ENCODE results near the gene SPG7. TPM values are rescaled to one million over a fixed set of nuclear protein-coding genes. Genes with fewer than 3 reads are reported as not detected.

Gene SPG7
- total and polyA plus RNA-seq, 3 experiments from 2014 or later, result 48.2 to 79.5 (median 77.4) TPM

DNA sequence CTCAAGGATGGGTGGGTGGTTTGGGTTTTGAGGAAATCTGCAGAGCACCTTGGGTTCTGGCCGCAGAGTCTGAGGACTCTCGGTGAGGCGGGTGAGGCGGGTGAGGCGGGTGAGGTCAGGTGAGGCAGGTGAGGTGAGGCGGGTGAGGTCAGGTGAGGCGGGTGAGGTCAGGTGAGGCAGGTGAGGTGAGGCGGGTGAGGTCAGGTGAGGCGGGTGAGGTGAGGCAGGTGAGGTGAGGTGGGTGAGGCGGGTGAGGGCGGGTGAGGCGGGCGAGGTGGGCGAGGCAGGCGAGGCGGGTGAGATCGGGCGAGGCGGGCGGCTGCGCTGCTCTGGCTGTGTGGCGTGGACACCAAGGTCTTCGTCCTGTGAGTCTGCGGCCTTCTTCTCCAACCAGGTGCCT is 28.2 kb downstream of the SPG7 start:
- H3K9me3 ChIP-seq (ENCODE audit: low read length), result no peaks in the 10 kb centered on the region
- H3K4me3 ChIP-seq (ENCODE audit: low read length), result no peak overlapping the region
- H3K27me3 ChIP-seq (ENCODE audit: insufficient read depth, low read length, poor library complexity, severe bottlenecking), result no peaks in the 10 kb centered on the region
- ChIA-PET POLR2A (no interaction called here), CTCF (interaction anchor here (0.5 kb wide), 1 partner anchor 404 kb away, joined by 4 read pairs; no protein-coding TSS in a partner anchor)
- peaks cover 25% of the 10 kb centered on the region for H3K36me3 ChIP-seq (ENCODE audit: insufficient read depth, low read length)
- Mint-ChIP-seq H3K27ac (no peak overlapping the region), H3K4me1 (peaks cover 14 to 19% (median 17%) of the 10 kb centered on the region in 3 donors), H3K27me3 (no peaks in the 10 kb centered on the region), H3K36me3 (peaks cover 0 to 75% (median 11%) of the 10 kb centered on the region in 3 donors), H3K4me3 (no peak overlapping the region), H3K9me3 (no peaks in the 10 kb centered on the region)
- no peak for DNase-seq
- peaks cover 22% of the 10 kb centered on the region for H3K4me1 ChIP-seq (ENCODE audit: insufficient read depth, low read length)
- H3K27ac ChIP-seq (ENCODE audit: low read depth, low read length), result no peak overlapping the region

DNA sequence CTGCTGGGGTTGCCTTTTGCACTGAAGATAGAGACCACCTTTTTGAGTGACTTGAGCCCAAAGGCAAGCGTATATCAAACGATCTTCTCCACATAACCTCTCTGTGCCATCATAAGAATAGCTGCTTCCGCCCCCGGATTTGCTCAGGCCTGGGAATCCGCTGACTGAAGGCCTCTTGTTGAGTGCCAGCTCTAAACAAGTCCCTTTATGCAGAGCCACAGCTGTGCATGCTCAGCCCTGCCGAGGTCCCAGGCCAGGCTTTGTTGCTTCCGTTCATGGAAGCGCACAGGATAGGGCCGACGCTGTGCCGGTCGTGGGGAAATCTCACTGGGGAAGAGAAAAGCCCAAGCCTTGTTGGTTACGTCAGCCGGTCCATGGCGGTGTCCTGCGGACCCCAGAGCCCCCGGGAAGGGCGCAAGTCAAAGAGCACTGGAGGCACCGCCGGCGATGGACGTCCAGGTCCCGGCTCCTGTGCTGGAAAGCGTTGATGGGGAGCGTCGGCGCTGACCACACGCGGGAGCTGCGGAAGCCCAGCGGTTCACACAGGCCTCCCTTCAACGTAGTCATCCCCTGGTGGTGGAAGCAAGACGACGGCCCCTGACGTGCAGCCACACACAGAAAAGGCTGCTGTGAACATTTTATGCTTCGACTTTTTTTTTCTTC is 28.8 kb downstream of the SPG7 start:
- ChIA-PET POLR2A (no interaction called here), CTCF (no interaction called here)
- Mint-ChIP-seq H3K27me3 (no peaks in the 10 kb centered on the region), H3K9me3 (no peaks in the 10 kb centered on the region), H3K4me3 (no peak overlapping the region), H3K36me3 (peaks cover 0 to 71% (median 11%) of the 10 kb centered on the region in 3 donors), H3K4me1 (peaks cover 14 to 19% (median 17%) of the 10 kb centered on the region in 3 donors), H3K27ac (peak overlapping the region in 1 of 8 donors; percentile 83)
- Histone ChIP-seq H3K4me3 (ENCODE audit: low read length) (no peak overlapping the region), H3K9me3 (ENCODE audit: low read length) (no peaks in the 10 kb centered on the region), H3K4me1 (ENCODE audit: insufficient read depth, low read length) (peaks cover 22% of the 10 kb centered on the region), H3K27ac (ENCODE audit: low read depth, low read length) (no peak overlapping the region), H3K36me3 (ENCODE audit: insufficient read depth, low read length) (peaks cover 21% of the 10 kb centered on the region), H3K27me3 (ENCODE audit: insufficient read depth, low read length, poor library complexity, severe bottlenecking) (no peaks in the 10 kb centered on the region)
- DNase-seq, result no peak

DNA sequence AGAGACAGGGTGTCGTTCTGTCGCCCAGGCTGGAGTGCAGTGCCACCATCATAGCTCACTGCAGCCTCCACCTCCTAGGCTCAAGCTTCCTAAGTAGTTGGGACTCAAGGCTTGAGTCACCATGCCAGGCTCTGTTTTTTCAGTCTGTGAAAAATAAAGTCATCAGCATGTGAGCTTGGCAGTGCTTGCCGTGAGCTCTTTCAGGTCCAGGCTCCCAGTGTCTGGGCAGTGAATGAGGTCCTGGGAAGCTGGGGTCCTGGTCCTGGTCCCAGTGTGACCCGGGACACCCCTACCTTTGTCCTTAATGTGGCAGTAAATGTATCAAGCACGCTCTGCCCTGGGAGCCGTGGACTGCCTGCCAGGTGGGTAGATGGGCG is 29.3 kb downstream of the SPG7 start:
- H3K36me3 Mint-ChIP-seq, result peaks cover 0 to 71% (median 11%) of the 10 kb centered on the region in 3 donors
- H3K9me3 Mint-ChIP-seq, result no peaks in the 10 kb centered on the region
- DNase-seq, result no peak
- no peak overlapping the region for H3K27ac ChIP-seq (ENCODE audit: low read depth, low read length)
- H3K36me3 ChIP-seq (ENCODE audit: insufficient read depth, low read length), result peaks cover 16% of the 10 kb centered on the region
- no peaks in the 10 kb centered on the region for H3K27me3 ChIP-seq (ENCODE audit: insufficient read depth, low read length, poor library complexity, severe bottlenecking)
- no peak overlapping the region for H3K4me3 ChIP-seq (ENCODE audit: low read length)
- peaks cover 22% of the 10 kb centered on the region for H3K4me1 ChIP-seq (ENCODE audit: insufficient read depth, low read length)
- POLR2A ChIA-PET, result no interaction called here
- peak overlapping the region in 1 of 8 donors; percentile 73 for H3K27ac Mint-ChIP-seq
- no peaks in the 10 kb centered on the region for H3K9me3 ChIP-seq (ENCODE audit: low read length)
- H3K27me3 Mint-ChIP-seq, result no peaks in the 10 kb centered on the region
- CTCF ChIA-PET, result no interaction called here
- H3K4me3 Mint-ChIP-seq, result no peak overlapping the region
- H3K4me1 Mint-ChIP-seq, result peaks cover 14 to 19% (median 17%) of the 10 kb centered on the region in 3 donors

DNA sequence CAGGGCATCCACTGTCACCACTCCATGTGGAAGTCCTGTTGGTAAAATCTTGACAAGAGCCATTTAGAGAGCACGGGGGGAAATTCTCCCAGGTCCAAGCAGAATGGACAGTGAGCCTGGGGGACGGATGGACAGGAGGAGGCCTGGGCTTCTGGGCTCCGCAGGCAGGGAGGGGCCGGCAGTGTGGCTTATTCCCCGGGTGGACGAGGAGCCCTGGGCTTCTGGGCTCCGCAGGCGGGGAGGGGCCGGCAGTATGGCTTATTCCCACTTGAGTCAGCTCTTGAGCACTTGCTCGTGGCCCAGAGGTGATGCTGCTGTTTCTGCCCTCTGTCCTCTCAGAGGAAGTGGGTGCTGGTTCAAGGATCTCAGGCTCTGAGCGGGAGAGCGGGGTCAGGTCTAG is 30.1 kb downstream of the SPG7 start:
- Histone ChIP-seq H3K4me1 (ENCODE audit: insufficient read depth, low read length) (peaks cover 22% of the 10 kb centered on the region), H3K4me3 (ENCODE audit: low read length) (no peak overlapping the region), H3K27me3 (ENCODE audit: insufficient read depth, low read length, poor library complexity, severe bottlenecking) (no peaks in the 10 kb centered on the region), H3K36me3 (ENCODE audit: insufficient read depth, low read length) (peaks cover 16% of the 10 kb centered on the region), H3K27ac (ENCODE audit: low read depth, low read length) (no peak overlapping the region), H3K9me3 (ENCODE audit: low read length) (no peaks in the 10 kb centered on the region)
- CTCF ChIA-PET, result interaction anchor here (0.9 kb wide), 1 partner anchor 10 kb away, joined by 3 read pairs; no protein-coding TSS in a partner anchor
- POLR2A ChIA-PET, result no interaction called here
- DNase-seq, result no peak
- no peaks in the 10 kb centered on the region for H3K27me3 Mint-ChIP-seq
- no peak overlapping the region for H3K4me3 Mint-ChIP-seq
- H3K9me3 Mint-ChIP-seq, result no peaks in the 10 kb centered on the region
- peaks cover 14 to 19% (median 17%) of the 10 kb centered on the region in 3 donors for H3K4me1 Mint-ChIP-seq
- H3K36me3 Mint-ChIP-seq, result peaks cover 0 to 65% (median 11%) of the 10 kb centered on the region in 3 donors
- H3K27ac Mint-ChIP-seq, result peak overlapping the region in 2 of 8 donors; percentile 32 to 78

DNA sequence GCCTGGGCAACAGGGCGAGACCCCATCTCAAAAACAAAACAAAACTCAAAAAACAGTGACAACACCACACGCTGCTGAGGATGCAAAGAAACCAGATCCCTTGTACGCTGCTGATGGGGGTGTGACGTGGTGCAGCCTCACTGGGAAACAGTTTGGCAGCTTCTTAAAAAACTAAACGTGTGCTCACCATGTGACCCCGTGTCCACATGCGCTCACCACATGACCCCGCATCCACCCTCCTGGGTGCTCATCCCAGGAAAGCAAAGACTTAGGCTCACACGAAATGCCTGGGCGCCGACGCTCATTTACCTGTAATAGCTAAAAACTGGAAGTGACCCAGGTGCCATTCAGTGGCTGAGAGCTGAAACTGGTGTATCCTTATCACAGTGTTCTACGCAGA is 32.4 kb downstream of the SPG7 start:
- Mint-ChIP-seq H3K36me3 (peaks cover 0 to 58% (median 5%) of the 10 kb centered on the region in 3 donors), H3K27me3 (no peaks in the 10 kb centered on the region), H3K9me3 (no peaks in the 10 kb centered on the region), H3K27ac (peak overlapping the region in 5 of 8 donors; percentile 18 to 84 (median 23)), H3K4me1 (peaks cover 0 to 4% (median 0%) of the 10 kb centered on the region in 3 donors), H3K4me3 (no peak overlapping the region)
- no peaks in the 10 kb centered on the region for H3K27me3 ChIP-seq (ENCODE audit: insufficient read depth, low read length, poor library complexity, severe bottlenecking)
- H3K4me3 ChIP-seq (ENCODE audit: low read length), result no peak overlapping the region
- peaks cover 2% of the 10 kb centered on the region for H3K4me1 ChIP-seq (ENCODE audit: insufficient read depth, low read length)
- no peaks in the 10 kb centered on the region for H3K9me3 ChIP-seq (ENCODE audit: low read length)
- CTCF ChIA-PET, result no interaction called here
- POLR2A ChIA-PET, result no interaction called here
- no peak overlapping the region for H3K27ac ChIP-seq (ENCODE audit: low read depth, low read length)
- no peak for DNase-seq
- H3K36me3 ChIP-seq (ENCODE audit: insufficient read depth, low read length), result peaks cover 13% of the 10 kb centered on the region

DNA sequence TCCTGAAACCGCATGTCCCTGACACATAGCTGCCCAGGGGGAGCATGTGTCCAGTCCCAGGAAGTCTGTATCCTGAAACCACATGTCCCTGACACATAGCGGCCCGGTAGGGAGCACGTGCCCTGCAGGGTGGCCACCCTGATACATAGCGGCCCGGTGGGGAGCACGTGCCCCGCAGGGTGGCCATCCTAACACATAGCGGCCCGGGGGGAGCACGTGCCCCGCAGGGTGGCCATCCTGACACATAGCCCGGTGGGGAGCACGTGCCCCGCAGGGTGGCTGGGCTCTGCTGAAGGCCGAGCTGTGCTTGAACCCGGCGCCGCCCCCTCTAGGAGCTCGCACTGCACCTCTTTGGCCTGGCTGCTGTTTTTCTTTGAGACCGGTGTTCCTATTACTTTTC is 33.6 kb downstream of the SPG7 start:
- CTCF ChIA-PET, result no interaction called here
- H3K4me1 ChIP-seq (ENCODE audit: insufficient read depth, low read length), result no peaks in the 10 kb centered on the region
- H3K27me3 ChIP-seq (ENCODE audit: insufficient read depth, low read length, poor library complexity, severe bottlenecking), result no peaks in the 10 kb centered on the region
- H3K36me3 Mint-ChIP-seq, result peaks cover 0 to 62% (median 5%) of the 10 kb centered on the region in 3 donors
- no peaks in the 10 kb centered on the region for H3K9me3 ChIP-seq (ENCODE audit: low read length)
- H3K36me3 ChIP-seq (ENCODE audit: insufficient read depth, low read length), result peaks cover 12% of the 10 kb centered on the region
- H3K27ac ChIP-seq (ENCODE audit: low read depth, low read length), result no peak overlapping the region
- H3K4me1 Mint-ChIP-seq, result peaks cover 0 to 4% (median 0%) of the 10 kb centered on the region in 3 donors
- no peaks in the 10 kb centered on the region for H3K9me3 Mint-ChIP-seq
- H3K27me3 Mint-ChIP-seq, result no peaks in the 10 kb centered on the region
- POLR2A ChIA-PET, result no interaction called here
- peak overlapping the region in 1 of 8 donors; percentile 15 for H3K27ac Mint-ChIP-seq
- no peak for DNase-seq
- no peak overlapping the region for H3K4me3 ChIP-seq (ENCODE audit: low read length)
- no peak overlapping the region for H3K4me3 Mint-ChIP-seq

DNA sequence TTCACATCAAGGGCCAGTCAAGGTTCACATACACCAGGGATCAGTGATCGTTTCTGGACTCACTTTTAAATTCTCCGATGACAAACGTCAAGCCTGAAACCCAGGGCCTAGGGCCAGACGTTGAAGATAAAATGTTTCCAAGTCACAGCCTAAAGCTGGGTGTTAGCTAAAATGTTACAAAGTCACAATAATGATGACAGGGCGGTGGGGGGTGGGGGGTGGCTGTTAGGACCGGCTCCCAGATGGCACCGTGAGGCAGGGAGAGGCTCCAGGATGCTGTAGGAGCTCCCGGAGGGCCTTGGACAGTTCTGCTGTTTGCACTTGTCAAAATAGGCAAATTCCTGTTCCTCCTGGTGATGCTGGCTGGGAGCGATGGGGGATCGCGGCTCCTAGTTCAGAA is 35.9 kb downstream of the SPG7 start:
- no peak overlapping the region for H3K27ac ChIP-seq (ENCODE audit: low read depth, low read length)
- Mint-ChIP-seq H3K4me3 (no peak overlapping the region), H3K36me3 (peaks cover 0 to 63% (median 10%) of the 10 kb centered on the region in 3 donors), H3K27me3 (no peaks in the 10 kb centered on the region), H3K4me1 (peaks cover 4 to 10% (median 5%) of the 10 kb centered on the region in 3 donors), H3K9me3 (no peaks in the 10 kb centered on the region), H3K27ac (no peak overlapping the region)
- no peaks in the 10 kb centered on the region for H3K36me3 ChIP-seq (ENCODE audit: insufficient read depth, low read length)
- no peaks in the 10 kb centered on the region for H3K27me3 ChIP-seq (ENCODE audit: insufficient read depth, low read length, poor library complexity, severe bottlenecking)
- no peak overlapping the region for H3K4me3 ChIP-seq (ENCODE audit: low read length)
- DNase-seq, result no peak
- H3K4me1 ChIP-seq (ENCODE audit: insufficient read depth, low read length), result peaks cover 8% of the 10 kb centered on the region
- H3K9me3 ChIP-seq (ENCODE audit: low read length), result no peaks in the 10 kb centered on the region
- CTCF ChIA-PET, result no interaction called here
- POLR2A ChIA-PET, result interaction anchor here (0.6 kb wide), 2 partner anchors 50 to 989 kb away, joined by 3 to 4 read pairs; no protein-coding TSS in a partner anchor

DNA sequence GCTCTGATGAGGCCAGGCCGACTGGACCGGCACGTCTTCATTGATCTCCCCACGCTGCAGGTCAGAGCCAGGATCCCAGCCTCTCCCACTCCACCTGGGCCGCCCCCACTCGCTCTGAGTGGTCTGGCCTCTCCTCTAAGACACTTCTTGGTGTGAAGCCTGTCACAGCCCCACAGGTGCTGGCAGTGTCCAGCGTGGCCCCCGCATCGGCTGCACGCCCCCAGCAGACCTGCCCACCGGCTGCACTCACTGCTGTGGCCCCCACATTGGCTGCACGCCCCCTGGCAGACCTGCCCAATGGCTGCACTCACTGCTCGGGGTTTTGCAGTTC is 36.5 kb downstream of the SPG7 start:
- no peaks in the 10 kb centered on the region for H3K36me3 ChIP-seq (ENCODE audit: insufficient read depth, low read length)
- POLR2A ChIA-PET, result interaction anchor here (0.6 kb wide), 1 partner anchor 989 kb away, joined by 4 read pairs; no protein-coding TSS in a partner anchor
- H3K27me3 Mint-ChIP-seq, result no peaks in the 10 kb centered on the region

More for the DNA sequence above, 36.5 kb downstream of the SPG7 start:
- H3K27ac ChIP-seq (ENCODE audit: low read depth, low read length), result no peak overlapping the region
- peaks cover 13% of the 10 kb centered on the region for H3K4me1 ChIP-seq (ENCODE audit: insufficient read depth, low read length)
- no peak overlapping the region for H3K4me3 ChIP-seq (ENCODE audit: low read length)
- H3K9me3 Mint-ChIP-seq, result no peaks in the 10 kb centered on the region
- peaks cover 0 to 68% (median 11%) of the 10 kb centered on the region in 3 donors for H3K36me3 Mint-ChIP-seq
- peak overlapping the region in 1 of 8 donors; percentile 12 for H3K27ac Mint-ChIP-seq
- H3K27me3 ChIP-seq (ENCODE audit: insufficient read depth, low read length, poor library complexity, severe bottlenecking), result no peaks in the 10 kb centered on the region
- peaks cover 9 to 13% (median 10%) of the 10 kb centered on the region in 3 donors for H3K4me1 Mint-ChIP-seq
- CTCF ChIA-PET, result no interaction called here
- DNase-seq, result no peak
- H3K4me3 Mint-ChIP-seq, result no peak overlapping the region
- H3K9me3 ChIP-seq (ENCODE audit: low read length), result no peaks in the 10 kb centered on the region
